ENCODE results near the gene PCF11.
"Not testable (repeated sequence)": the region's sequence is repeated elsewhere in the genome, so short reads cannot be mapped to it uniquely, and the experiment has no call there.

PCF11 gene, protein sequence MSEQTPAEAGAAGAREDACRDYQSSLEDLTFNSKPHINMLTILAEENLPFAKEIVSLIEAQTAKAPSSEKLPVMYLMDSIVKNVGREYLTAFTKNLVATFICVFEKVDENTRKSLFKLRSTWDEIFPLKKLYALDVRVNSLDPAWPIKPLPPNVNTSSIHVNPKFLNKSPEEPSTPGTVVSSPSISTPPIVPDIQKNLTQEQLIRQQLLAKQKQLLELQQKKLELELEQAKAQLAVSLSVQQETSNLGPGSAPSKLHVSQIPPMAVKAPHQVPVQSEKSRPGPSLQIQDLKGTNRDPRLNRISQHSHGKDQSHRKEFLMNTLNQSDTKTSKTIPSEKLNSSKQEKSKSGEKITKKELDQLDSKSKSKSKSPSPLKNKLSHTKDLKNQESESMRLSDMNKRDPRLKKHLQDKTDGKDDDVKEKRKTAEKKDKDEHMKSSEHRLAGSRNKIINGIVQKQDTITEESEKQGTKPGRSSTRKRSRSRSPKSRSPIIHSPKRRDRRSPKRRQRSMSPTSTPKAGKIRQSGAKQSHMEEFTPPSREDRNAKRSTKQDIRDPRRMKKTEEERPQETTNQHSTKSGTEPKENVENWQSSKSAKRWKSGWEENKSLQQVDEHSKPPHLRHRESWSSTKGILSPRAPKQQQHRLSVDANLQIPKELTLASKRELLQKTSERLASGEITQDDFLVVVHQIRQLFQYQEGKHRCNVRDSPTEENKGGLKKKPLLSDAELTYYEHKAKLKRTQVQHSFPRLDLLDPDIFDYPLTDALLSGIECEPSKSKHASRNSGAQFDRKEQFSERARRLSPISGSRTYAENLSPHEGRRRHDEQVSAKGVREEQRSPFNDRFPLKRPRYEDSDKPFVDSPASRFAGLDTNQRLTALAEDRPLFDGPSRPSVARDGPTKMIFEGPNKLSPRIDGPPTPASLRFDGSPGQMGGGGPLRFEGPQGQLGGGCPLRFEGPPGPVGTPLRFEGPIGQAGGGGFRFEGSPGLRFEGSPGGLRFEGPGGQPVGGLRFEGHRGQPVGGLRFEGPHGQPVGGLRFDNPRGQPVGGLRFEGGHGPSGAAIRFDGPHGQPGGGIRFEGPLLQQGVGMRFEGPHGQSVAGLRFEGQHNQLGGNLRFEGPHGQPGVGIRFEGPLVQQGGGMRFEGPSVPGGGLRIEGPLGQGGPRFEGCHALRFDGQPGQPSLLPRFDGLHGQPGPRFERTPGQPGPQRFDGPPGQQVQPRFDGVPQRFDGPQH (N-terminal part only)

DNA sequence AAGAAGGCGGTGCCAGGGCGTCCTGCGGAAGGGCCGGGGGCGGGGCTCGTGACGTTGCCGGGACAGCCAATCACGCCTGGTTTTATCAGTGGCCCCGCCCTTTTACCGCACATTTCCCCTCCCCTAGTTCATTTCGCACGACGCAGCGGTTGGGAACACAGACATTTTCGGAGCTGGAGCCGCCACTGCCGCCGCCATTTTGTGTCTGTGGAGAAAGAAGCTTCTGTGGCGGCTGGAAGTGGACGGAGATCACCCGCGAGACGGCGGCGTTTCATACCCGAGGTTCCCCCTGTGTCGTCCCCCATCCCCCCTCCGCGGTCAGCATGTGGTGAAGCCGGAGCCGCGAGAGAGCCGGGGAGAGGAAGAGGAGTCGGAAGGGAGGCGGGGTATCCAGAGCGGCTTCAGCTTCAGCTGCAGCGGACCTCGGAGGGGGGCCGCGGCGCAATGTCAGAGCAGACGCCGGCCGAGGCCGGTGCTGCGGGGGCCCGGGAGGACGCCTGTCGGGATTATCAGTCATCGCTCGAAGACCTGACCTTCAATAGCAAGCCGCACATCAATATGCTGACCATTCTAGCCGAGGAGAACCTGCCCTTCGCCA lies at the start of gene PCF11:
PCF11 (plus strand) TSS at position 136 of the 598 bp plus-strand sequence; CDS start at position 445, 309 bp downstream.
- no peak for DNase-seq (ENCODE audit: low read depth)

DNA sequence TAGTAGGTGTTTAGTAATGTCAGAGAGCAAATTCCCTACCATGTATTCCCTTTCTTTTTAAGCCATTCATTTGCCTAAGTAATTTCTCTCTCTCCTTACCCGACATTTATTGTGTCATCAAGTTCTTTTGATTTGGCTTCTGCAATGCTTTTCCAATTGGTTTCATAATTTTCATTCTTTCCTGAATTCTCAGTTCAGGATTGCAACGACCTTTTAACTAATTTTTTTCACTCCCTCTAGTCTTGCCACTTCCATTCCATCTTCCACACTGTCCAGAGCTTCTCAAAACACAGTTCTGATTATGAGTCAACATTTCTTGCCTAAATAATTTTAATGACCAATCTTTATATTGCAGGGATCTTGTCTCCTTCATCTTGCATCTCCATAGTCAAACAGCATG lies 44.0 kb upstream of the PCF11 start:
- DNase-seq (ENCODE audit: low read depth): no peak

DNA sequence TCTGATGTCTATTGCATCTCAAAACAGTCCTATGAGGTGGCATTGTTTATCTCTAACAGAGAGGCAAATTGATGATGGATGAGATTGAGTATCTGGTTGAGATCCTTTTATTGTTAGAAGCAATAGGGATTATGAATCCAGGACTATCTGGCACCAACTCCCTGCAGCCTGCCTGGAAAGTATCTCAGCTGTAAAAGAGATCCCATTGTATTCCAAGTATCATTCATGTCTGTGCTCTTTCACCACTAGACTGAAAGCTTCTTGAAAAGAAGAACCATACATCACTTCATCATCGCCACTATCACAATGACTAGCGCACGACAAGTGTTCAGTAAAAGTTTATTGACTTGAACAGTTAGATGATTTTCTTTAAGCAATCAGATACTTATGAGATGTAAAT lies 41.9 kb upstream of the PCF11 start:
- no peak for DNase-seq (ENCODE audit: low read depth)

DNA sequence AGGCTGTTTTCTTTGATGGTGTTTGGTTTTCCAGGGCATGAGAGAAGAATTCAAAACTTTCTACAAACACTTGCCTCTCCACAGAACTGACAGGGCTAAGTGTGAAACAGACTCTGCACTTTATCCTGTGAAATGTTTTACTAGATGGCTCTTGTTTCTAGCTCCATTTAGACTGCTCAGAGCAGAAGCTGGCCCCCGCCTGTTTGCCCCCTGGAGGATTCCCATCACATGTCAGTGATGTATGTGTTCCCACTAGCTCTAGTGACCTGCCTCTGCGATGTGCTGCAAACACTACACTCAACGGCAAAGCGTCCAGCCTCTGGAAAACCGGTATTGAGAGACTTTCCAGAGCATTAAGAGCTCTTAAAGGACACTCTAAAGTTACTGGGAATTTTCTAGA lies 41.4 kb upstream of the PCF11 start:
- no peak for DNase-seq (ENCODE audit: low read depth)

DNA sequence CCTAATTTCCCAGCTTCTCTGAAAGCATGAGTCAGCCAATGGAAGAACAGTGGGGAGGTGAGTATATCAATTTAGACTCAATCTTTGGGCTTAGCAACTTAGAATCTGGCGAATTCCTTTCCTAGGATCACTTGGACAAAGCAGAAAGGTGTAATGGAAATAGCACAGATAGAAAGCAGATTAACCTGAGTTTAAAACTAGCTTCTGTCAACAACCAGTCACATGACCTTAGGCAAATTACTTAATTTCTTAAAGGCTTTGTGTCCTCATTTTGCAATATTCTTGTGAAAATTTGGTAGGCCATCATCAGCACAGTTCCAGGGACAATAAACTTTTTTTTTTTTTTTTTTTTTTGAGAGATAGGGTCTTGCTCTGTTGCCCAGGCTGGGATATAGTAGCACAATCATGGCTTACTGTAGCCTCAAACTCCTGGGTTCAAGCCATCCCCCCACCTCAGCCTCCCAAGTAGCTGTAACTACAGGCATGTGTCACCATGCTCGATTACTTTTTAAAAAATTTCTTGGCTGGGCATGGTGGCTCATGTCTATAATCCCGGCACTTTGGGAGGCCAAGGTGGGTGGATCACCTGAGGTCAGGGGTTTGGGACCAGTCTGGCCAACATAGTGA lies 40.8 kb upstream of the PCF11 start:
- no peak for DNase-seq (ENCODE audit: low read depth)

DNA sequence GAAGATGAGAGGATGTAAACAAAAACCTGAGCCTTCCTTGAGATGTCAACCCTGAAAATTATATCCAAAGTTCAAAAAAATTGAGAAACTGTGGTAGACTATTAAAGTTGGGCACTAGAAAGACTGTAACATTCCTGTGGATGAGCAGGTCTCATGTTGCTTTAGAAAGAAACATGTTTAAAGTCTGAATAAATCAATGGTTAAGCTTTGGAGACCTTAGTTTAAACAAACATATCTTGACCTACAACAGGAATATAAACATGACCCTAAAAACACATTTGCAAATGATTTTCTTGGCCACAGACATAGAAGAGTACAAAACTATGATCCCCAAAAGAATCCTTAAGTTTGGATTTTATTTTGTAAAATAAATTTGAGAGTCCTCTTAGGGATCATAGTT lies 38.1 kb upstream of the PCF11 start:
- peak; percentile 19 for DNase-seq (ENCODE audit: low read depth)

DNA sequence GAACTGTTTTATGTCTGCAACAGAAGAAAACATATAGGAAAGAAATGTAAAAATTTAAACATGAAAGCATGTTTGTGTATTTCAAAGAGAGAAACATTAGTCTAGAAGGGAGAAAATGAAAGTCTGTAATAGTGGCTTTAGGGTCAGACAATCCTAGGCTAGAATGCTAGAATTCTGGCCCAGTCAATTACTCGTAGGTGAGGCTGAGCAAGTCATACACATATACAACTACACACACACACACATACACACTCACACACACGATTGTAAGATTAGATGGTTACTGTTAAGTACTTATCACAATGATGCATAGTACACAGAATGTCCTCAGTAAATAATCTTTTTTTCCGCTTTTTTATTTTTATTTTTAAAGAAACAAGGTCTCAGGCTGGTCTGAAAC lies 37.7 kb upstream of the PCF11 start:
- no peak for DNase-seq (ENCODE audit: low read depth)

DNA sequence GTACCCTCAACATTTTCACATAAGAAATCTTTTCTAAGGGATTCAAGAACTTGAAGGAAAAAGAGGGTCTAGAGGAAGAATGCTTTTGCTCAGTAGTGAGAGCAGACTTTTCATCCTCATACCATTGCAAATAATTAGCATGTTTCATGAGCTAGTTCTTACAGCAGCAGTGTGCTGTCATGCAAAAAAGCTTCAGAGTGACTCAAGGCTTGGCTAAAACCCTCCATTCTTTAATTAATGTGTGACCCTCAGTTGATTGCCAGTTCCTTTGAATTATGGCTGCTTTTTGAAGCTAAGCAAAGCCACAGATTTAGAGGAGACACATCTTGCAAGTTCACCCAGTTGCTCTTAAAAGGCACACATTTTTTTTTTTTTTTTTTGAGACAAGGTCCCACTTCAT lies 36.6 kb upstream of the PCF11 start:
- DNase-seq (ENCODE audit: low read depth): peak; percentile 60

DNA sequence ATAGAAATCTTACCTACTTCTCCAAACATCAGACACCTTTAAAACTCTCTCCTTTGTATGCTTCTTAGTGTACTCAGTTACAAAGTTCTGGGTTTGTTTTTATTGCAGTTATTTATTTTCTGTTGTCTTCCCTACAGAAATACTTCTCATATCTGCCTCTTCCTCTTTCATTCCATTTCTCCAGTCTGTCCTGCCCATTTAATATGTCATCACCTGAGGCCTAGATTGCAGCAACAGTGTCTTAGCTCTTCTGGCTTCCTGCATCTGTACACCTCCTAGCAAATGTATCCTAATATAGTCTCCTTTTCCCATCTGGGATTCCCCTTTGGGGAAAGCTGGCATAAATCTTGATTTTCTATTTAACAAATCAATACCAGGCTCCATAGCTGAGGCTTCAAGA lies 34.9 kb upstream of the PCF11 start:
- DNase-seq (ENCODE audit: low read depth): no peak

DNA sequence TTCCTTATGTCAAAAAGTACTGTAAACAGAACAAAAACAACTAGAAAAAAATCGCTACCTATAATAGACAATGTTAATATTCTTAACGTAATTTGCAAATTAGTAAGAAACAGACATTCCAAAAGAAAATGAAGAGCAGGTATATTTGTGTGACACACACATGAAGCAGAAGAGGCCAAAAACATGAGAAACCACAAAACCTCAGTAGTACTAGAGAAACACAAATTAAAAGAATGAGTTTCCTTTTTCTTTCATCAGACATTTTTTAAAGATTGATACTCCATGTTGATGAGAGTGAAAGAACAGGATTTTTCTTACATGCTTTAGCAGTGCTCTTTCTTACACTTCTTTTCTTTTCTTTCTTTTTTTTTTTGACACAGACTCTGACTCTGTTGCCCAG lies 34.2 kb upstream of the PCF11 start:
- no peak for DNase-seq (ENCODE audit: low read depth)

DNA sequence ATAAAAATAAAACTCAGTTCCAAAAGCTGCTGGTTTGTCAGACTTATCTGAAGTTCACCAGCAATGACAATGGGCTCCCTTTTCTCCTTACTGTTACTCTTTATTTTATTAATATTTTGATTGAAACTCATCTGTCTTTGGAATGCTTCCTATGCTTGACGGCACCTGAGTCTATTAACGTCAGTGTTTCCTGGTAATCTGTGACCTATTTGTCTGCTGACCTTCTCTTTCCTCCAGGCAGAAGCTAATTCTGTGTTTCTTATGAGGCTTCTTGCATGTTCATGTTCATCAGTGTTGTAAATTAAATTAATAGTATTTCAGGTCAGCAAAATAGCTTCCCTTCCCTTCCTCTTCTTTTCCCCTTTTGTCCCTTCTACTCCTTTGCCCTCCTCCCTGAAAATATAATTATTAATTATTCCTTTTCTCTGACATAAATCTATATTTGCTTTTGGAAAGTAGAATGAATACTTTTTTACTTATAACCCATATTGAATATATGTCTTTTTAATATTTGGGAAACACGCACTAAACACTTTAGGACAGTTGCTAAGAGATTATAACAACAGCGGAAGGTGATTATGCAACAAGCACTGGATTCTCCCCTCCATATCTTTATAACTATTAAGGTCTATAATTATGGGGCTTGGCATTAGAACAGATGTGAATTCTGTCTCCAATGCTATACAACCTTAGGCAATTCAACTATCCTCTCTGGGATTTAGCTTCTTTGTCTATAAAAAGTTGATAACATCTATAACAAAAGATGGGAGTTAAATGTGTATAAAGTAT lies 32.1 kb upstream of the PCF11 start:
- no peak for DNase-seq (ENCODE audit: low read depth)

DNA sequence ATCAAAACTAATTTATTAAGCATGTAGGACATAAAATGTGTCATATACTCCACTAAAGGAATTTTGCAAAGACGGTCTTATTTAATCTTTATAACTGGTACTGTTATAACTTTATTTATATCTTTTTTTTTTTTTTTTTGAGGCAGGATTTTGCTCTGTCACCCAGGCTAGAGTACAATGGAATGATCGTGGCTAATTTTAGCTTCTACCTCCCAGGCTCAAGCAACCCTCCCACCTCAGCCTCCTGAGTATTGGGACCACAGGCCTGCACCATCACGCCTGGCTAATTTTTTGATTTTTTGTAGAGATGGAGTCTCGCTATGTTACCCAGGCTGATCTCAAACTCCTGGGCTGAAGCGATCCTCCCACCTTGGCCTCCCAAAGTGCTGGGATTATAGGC lies 31.4 kb upstream of the PCF11 start:
- DNase-seq (ENCODE audit: low read depth): no peak

DNA sequence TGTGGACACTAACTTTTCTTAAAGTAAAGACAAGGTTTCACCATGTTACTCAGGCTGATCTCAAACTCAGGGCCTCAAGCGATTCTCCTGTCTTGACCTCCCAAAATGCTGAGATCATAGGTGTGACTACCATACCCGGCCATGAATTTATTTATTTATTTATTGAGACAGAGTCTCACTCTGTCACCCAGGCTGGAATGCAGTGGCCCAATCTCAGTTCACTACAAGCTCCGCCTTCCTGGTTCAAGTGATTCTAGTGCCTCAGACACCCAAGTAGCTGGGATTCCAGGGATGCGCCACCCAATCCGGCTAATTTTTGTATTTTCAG lies 29.7 kb upstream of the PCF11 start:
- no peak for DNase-seq (ENCODE audit: low read depth)

DNA sequence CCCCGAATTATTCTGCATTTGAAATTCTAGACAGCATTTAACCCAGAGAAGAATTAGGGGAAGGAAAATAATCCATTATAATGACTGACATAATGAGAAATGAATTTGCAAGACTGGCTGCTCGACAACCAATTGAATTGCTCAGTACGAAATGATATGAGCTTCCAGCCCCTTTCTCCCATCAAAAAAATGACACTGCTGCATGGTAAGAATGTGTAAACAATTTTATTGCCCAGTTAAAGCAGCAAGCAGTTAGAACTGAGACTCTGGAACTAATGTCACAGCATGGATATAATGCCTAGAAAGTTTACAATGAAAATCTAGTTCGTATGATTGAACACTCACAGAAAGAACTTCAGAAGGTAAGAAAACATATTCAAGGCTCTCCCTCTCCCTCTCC lies 24.7 kb upstream of the PCF11 start:
- no peak for DNase-seq (ENCODE audit: low read depth)

DNA sequence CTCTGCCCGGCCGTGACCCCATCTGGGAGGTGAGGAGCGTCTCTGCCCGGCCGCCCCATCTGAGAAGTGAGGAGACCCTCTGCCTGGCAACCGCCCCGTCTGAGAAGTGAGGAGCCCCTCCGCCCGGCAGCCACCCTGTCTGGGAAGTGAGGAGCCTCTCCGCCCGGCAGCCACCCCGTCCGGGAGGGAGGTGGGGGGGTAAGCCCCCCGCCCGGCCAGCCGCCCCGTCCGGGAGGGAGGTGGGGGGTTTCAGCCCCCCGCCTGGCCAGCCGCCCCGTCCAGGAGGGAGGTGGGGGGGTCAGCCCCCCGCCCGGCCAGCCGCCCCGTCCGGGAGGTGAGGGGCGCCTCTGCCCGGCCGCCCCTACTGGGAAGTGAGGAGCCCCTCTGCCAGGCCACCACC lies 23.7 kb upstream of the PCF11 start:
- DNase-seq (ENCODE audit: low read depth): not testable (repeated sequence)

DNA sequence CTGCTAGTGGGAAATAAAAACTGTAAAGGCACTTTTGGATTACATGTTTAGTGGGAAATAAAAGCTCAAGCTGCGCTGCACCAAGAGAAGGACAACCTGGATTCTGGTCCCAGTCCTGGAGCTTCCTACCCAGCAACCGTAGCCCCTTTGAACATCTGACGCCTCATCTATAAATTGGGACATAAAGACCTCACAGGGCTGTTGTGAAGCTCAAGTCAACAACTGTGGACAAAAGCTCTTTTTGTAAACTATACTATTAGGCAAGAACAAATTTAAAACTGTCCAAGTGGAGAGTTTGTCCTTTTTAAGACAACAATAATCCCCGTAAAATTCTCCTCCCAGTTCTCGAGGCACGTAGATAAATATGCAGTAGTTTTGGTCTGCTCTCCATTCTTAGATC lies 17.6 kb upstream of the PCF11 start:
- no peak for DNase-seq (ENCODE audit: low read depth)

DNA sequence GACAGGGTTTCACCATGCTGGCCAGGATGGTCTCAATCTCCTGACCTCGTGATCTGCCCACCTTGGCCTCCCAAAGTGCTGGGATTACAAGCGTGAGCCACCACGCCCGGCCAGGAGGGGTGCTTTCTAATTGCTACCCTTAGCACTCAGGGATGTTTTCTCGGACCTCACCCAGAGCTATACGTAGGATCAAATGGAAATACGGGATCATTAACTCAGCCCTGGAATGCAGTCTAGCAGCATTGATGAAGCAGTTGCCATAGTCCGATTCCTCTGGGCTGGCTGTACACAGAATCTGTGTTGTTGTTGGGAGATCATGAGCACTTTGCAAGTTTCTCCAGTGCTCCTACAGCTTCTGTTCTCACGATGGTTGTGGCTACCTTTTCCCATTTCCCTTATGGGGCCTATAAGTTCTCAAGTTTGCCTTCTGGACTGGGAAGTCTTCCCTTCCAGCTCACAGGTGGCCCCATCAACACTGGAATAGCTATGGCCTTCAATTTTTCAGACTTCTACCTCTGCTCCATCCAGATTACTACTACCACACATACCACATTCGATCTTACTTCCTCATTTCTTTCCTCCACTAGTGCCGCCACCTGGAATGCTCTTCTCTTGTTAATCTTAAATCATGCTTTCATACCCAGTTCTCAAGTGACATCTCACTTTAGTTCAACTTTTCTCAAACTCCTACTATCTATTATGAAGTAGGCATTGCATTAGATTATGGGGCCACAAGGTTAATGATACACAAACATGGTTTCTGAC lies 16.1 kb upstream of the PCF11 start:
- no peak for DNase-seq (ENCODE audit: low read depth)

DNA sequence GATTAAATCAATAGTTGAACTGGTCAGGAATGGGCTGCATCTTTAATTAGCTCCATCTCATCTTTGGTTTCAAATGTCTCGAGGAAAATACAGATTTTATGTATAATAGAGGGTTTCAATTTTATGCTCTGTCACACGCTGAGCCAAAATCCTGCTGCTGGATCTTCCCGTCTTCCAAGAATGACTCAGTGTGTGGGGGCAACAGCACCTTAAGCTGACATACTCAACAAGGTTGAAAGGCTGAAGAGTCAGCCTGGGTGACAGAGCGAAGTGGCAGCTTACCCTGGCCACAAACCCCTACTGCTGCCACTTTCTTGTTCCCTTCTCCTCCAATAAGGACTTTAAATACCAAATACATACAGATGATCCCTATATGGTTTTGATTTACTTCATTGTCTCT lies 9.0 kb upstream of the PCF11 start:
- DNase-seq (ENCODE audit: low read depth): no peak

DNA sequence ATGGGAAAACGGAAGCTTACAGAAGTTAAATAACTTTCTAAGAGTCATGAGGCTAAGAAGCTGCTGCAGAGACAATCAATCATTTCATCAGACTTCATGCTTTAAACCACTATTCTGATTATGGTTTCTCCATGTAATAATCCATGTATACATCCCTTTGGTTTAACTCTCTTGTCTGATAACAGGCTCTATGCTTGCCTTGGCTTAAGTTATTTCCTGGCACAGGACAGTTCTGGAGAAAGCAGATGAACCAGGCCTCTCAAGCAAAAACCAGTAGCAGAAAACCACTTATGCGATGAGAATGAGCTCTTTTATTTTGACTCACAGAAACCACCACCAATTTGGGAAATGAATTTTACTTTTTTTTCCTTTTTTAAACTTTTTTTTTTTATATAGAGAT lies 6.5 kb upstream of the PCF11 start:
- DNase-seq (ENCODE audit: low read depth): no peak

DNA sequence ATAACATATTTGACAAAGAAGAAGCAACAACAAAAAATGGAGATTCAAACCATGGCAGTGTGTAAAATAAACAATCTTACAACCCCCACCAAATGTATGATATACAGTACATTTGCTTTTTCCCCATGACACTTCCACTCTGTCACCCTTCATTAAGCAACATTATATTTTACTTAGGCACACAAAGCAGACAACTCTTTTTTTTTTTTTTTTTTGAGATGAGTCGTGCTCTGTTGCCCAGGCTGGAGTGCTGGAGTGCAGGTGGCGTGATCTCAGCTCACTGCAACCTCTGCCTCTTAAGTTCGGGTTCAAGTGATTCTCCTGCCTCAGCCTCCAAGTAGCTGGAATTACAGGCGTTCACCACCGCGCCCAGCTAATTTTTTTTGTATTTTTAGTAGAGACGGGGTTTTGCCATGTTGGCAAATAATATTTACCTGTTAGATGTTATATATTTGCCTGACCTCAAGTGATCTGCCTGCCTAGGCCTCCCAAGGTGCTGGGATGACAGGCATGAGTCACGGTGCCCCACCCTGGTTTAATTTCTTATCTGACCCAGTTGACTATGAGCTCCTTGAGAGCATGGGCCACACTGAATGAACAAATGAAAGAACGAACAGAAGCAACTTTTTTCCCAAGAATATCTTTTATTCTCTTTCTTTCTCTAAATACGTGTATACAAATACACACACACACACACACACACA lies 5.5 kb upstream of the PCF11 start:
- DNase-seq (ENCODE audit: low read depth): no peak

Measured in EH (cell line).